ENCODE measurements around the gene FXYD4.

- TF ChIP-seq SUZ12 (IDR thresholded peaks at IDR 0.05; ENCODE audit: extremely low read depth, insufficient read depth, insufficient read length) = no peak
- no peak for TF ChIP-seq ZNF274 (IDR thresholded peaks at IDR 0.05; ENCODE audit: low read depth, low read length)
Measured at GRCh38 chr10:43421519-43421918, 50.1 kb downstream of the FXYD4 start.

Data from NT2/D1 (cell line).